GM12878 (cell line): ENCODE results near the gene MTHFR. TPM values are rescaled to one million over a fixed set of nuclear protein-coding genes. Genes with fewer than 3 reads are reported as not detected.

ENCODE experiments used
- ATAC-seq: fragments of 200-7000 bp; cut with Tn5 transposase; 3 replicates; pipeline ENCODE4 v1.9.1; 2020; ENCODE audit warnings: mild to moderate bottlenecking, moderate library complexity
- BruUV-seq: library from RNA; stranded (reverse); fragments of 400-500 nt; replicated peaks from 2 replicates; lab custom pipeline; 2021; lab: Mats Ljungman, UMichigan
- CTCF ChIA-PET: fragments of 300-600 bp; sonication (Branson Sonifier 250); formaldehyde crosslinking; extraction: SDS; loops from one replicate; lab custom pipeline; 2021; ENCODE audit warnings: inconsistent platforms; lab: Yijun Ruan, JAX
- POLR2A ChIA-PET: fragments of 350-600 bp; formaldehyde crosslinking; extraction: SDS; loops from one replicate; lab custom pipeline; 2021; ENCODE audit warnings: inconsistent platforms; lab: Charles Lee
- RAD21 ChIA-PET: fragments of 300-600 bp; sonication (Branson Sonifier 250); formaldehyde crosslinking; loops from one replicate; lab custom pipeline; 2023; ENCODE audit warnings: antibody characterized with exemption; ENCODE audit not compliant: unreplicated experiment; lab: Charles Lee
- SMC1A ChIA-PET: fragments of 300-600 bp; sonication (Branson Sonifier 250); formaldehyde crosslinking; loops from one replicate; lab custom pipeline; 2023; ENCODE audit not compliant: unreplicated experiment, uncharacterized antibody; lab: Charles Lee
- DNase-seq: peaks from one replicate; pipeline ENCODE4 v3.0.0-alpha.2; 2011; ENCODE audit warnings: low read depth, low spot score
- FAIRE-seq: peaks from 3 replicates; lab custom pipeline; 2011; peaks lifted over from hg19 to GRCh38; lab: Jason Lieb, UNC
- H2AFZ ChIP-seq: 2 replicates; pipeline ENCODE4 v1.6.0; 2011; ENCODE audit warnings: low read depth, low read length, control low read depth; ENCODE audit not compliant: control insufficient read depth
- H3K27ac ChIP-seq: 2 replicates; pipeline ENCODE4 v1.5.1; 2011; ENCODE audit warnings: control low read depth; ENCODE audit not compliant: control insufficient read depth, insufficient read depth
- H3K27me3 ChIP-seq, 2 experiments: replicated peaks in 1 of 2; 2 replicates each; pipeline versions ENCODE4 v1.6.0 to v1.6.1; 2011; ENCODE audit warnings: low read length in 1 of 2; ENCODE audit not compliant: control insufficient read depth in 2 of 2, insufficient read depth in 2 of 2
- H3K36me3 ChIP-seq, 2 experiments: 2 replicates each; pipeline ENCODE4 v1.5.1; 2011; ENCODE audit warnings: low read length in 1 of 2; ENCODE audit not compliant: control insufficient read depth in 2 of 2, insufficient read depth in 2 of 2
- H3K4me1 ChIP-seq: 2 replicates; pipeline ENCODE4 v1.6.1; 2011; ENCODE audit warnings: mild to moderate bottlenecking, low read length, moderate library complexity, mixed read lengths; ENCODE audit not compliant: control insufficient read depth, insufficient read depth
- H3K4me2 ChIP-seq: 2 replicates; pipeline ENCODE4 v1.6.0; 2011; ENCODE audit warnings: control low read depth; ENCODE audit not compliant: control insufficient read depth, insufficient read depth
- H3K4me3 ChIP-seq: fragments of 200-600 bp; sonication (generic); 2 replicates; pipeline ENCODE4 v1.5.1; 2016
- H3K79me2 ChIP-seq: 2 replicates; pipeline ENCODE4 v1.6.0; 2011; ENCODE audit warnings: low read length; ENCODE audit not compliant: control insufficient read depth, insufficient read depth
- H3K9ac ChIP-seq: 2 replicates; pipeline ENCODE4 v1.8.0; 2011; ENCODE audit warnings: low read length, control low read depth, mixed read lengths; ENCODE audit not compliant: control insufficient read depth, insufficient read depth
- H3K9me3 ChIP-seq: replicated peaks from 3 replicates; pipeline ENCODE4 v1.5.1; 2011; ENCODE audit warnings: mild to moderate bottlenecking, low read length; ENCODE audit not compliant: control insufficient read depth, insufficient read depth
- H4K20me1 ChIP-seq: 2 replicates; pipeline ENCODE4 v1.6.0; 2011; ENCODE audit not compliant: control insufficient read depth, insufficient read depth
- HCFC1 ChIP-seq: fragments of 150-350 bp; IDR thresholded peaks from 2 replicates; pipeline ENCODE4 v1.6.1; 2014; ENCODE audit warnings: low read length
- IRF4 ChIP-seq: IDR thresholded peaks from 2 replicates; pipeline ENCODE4 v1.6.1; 2011; ENCODE audit warnings: low read depth, low read length
- JUNB ChIP-seq: IDR thresholded peaks from 2 replicates; pipeline ENCODE4 v1.6.1; 2016; ENCODE audit warnings: antibody characterized with exemption, mild to moderate bottlenecking
- LARP7 ChIP-seq: fragments of 450-650 bp; IDR thresholded peaks from 2 replicates; pipeline ENCODE4 v1.6.1; 2017; ENCODE audit warnings: mild to moderate bottlenecking
- RCOR1 ChIP-seq: conservative IDR thresholded peaks from 2 replicates; pipeline ENCODE4 v1.6.1; 2012; ENCODE audit warnings: low read depth, low read length, improper control_type of control experiment
- WGBS: methylation state at CpG from one replicate; pipeline ENCODE4 v1.1.6; 2016; ENCODE audit warnings: low lambda C conversion rate; ENCODE audit not compliant: insufficient replicate concordance, insufficient coverage; ENCODE audit errors: missing lambda C conversion rate; 5-methylcytosine and 5-hydroxymethylcytosine counted together
- in situ Hi-C: fragments of 300-500 bp; cut with MboI; formaldehyde crosslinking; loops from 9 replicates; pipeline ENCODE4 v1.14.3; 2018; ENCODE audit warnings: mixed read lengths
- intact Hi-C: fragments of 100-400 bp; cut with micrococcal nuclease; formaldehyde crosslinking; loops from one replicate; pipeline ENCODE4 v1.14.2; 2022; ENCODE audit not compliant: unreplicated experiment
- polyA plus RNA-seq, 11 experiments: library from polyadenylated mRNA; depleted of rRNA in 4 of 11; unstranded in 6 of 11; stranded (reverse) in 5 of 11; fragments of >200 nt; fragmentation: Nextera tagmentation in 4 of 11; fragmentation: Illumina TruSeq in 1 of 11; extraction: Ambion mirVana in 4 of 11; extraction: Trizol in 1 of 11; gene quantifications; 1 replicate in 1 of 11; 2 replicates in 10 of 11; pipeline versions ENCODE4 v1.2.1 to v1.2.3, GENCODE V29; 2011 to 2016; ENCODE audit warnings: inconsistent platforms in 2 of 11, missing spikeins in 2 of 11, low read depth in 1 of 11
- total RNA-seq, 4 experiments: library from RNA; depleted of rRNA in 3 of 4; stranded (reverse); fragments of >200 nt in 3 of 4; fragmentation: Illumina TruSeq in 1 of 4; extraction: Trizol in 1 of 4; gene quantifications; 2 replicates each; pipeline versions ENCODE4 v1.2.1 to v1.2.3, GENCODE V29; 2013 to 2021
- TF ChIP-seq, protein P1 (sequence below): fragments of 450-650 bp; IDR thresholded peaks from 2 replicates; pipeline ENCODE4 v1.6.1; 2018; ENCODE audit warnings: mild to moderate bottlenecking, low read depth, moderate library complexity; ENCODE audit not compliant: partially characterized antibody
- TF ChIP-seq, protein P2 (sequence below): fragments of 450-650 bp; IDR thresholded peaks from 2 replicates; pipeline ENCODE4 v1.6.1; 2018; ENCODE audit warnings: borderline replicate concordance, mild to moderate bottlenecking; ENCODE audit not compliant: partially characterized antibody

Gene MTHFR
- total and polyA plus RNA-seq, 10 of the 15 experiments (the other 5 are each of a cell fraction or from before 2014, with no cell fraction given): 1.0 to 16.8 (median 9.4) TPM

- TF ChIP-seq RCOR1 (no peak), LARP7 (no peak), HCFC1 (peak; percentile 43; the same call in 1 of the 2 replicates)
- TF ChIP-seq, protein P1, sequence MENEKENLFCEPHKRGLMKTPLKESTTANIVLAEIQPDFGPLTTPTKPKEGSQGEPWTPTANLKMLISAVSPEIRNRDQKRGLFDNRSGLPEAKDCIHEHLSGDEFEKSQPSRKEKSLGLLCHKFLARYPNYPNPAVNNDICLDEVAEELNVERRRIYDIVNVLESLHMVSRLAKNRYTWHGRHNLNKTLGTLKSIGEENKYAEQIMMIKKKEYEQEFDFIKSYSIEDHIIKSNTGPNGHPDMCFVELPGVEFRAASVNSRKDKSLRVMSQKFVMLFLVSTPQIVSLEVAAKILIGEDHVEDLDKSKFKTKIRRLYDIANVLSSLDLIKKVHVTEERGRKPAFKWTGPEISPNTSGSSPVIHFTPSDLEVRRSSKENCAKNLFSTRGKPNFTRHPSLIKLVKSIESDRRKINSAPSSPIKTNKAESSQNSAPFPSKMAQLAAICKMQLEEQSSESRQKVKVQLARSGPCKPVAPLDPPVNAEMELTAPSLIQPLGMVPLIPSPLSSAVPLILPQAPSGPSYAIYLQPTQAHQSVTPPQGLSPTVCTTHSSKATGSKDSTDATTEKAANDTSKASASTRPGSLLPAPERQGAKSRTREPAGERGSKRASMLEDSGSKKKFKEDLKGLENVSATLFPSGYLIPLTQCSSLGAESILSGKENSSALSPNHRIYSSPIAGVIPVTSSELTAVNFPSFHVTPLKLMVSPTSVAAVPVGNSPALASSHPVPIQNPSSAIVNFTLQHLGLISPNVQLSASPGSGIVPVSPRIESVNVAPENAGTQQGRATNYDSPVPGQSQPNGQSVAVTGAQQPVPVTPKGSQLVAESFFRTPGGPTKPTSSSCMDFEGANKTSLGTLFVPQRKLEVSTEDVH: no peak
- TF ChIP-seq, protein P2, sequence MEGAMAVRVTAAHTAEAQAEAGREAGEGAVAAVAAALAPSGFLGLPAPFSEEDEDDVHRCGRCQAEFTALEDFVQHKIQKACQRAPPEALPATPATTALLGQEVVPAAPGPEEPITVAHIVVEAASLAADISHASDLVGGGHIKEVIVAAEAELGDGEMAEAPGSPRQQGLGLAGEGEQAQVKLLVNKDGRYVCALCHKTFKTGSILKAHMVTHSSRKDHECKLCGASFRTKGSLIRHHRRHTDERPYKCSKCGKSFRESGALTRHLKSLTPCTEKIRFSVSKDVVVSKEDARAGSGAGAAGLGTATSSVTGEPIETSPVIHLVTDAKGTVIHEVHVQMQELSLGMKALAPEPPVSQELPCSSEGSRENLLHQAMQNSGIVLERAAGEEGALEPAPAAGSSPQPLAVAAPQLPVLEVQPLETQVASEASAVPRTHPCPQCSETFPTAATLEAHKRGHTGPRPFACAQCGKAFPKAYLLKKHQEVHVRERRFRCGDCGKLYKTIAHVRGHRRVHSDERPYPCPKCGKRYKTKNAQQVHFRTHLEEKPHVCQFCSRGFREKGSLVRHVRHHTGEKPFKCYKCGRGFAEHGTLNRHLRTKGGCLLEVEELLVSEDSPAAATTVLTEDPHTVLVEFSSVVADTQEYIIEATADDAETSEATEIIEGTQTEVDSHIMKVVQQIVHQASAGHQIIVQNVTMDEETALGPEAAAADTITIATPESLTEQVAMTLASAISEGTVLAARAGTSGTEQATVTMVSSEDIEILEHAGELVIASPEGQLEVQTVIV: peak; percentile 92
Measured at GRCh38 chr1:11805422-11806306, at the start of gene MTHFR, which contains the start of gene CLCN6 (continued).

DNA sequence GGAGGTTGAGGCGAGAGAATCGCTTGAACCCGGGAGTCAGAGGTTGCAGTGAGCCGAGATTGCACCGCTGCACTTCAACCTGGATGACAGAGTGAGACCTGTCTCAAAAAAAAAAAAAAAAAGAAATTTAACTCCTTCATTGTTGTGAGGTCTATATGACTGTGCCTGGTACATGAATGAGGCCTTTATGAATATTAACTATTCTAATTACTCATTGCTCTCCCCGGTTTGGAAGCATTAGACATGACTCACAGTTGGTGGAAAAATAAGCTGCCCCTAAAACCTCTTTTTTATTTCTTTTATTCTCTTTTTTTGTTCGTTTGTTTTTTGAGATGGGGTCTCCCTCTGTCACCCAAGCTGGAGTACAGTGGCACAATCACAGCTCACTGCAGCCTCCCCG is 49.7 kb upstream of the MTHFR start:
- BruUV-seq: no TSS peak
- ATAC-seq (no peak), DNase-seq (no peak), FAIRE-seq (no peak)
- Histone ChIP-seq H3K36me3 (no peaks in the 10 kb centered on the region), H2AFZ (no peak overlapping the region), H3K79me2 (no peaks in the 10 kb centered on the region), H3K27me3 (peaks cover 3 to 12% of the 10 kb centered on the region in 2 experiments; a peak in 3 of 4 replicates), H3K4me3 (no peak overlapping the region), H3K9me3 (no peaks in the 10 kb centered on the region), H3K27ac (no peak overlapping the region), H3K4me2 (no peak overlapping the region), H4K20me1 (no peaks in the 10 kb centered on the region), H3K9ac (no peak overlapping the region), H3K4me1 (no peaks in the 10 kb centered on the region)
- ChIA-PET RAD21 (no interaction called here), CTCF (no interaction called here), POLR2A (no interaction called here), SMC1A (interaction anchor here (0.6 kb wide), 1 partner anchor 130 kb away, joined by 3 read pairs; no protein-coding TSS in a partner anchor)
- TF ChIP-seq JUNB (peak; percentile 36; the same call in 1 of the 2 replicates), IRF4 (no peak)
- intact Hi-C loops (no loop called here), in situ Hi-C loops (no loop called here)
- 9% methylated on average over 8 of the region's 8 CpGs for WGBS
